Stimulated activated CD8-positive, alpha-beta memory T cell treated with anti-CD3 and anti-CD28 coated beads, Interleukin-2, amount 100 ng/mL, for 48 hours (primary cell): ENCODE data around the gene SPEF1.
A peak's percentile ranks its signal among the peaks of the same experiment; 100 is the strongest.

Experiments used
- DNase-seq, 2 donors: peaks; one replicate each; pipeline ENCODE4 v3.0.0-alpha.2; 2020; ENCODE audit warnings: low read depth in 2 of 2

Gene SPEF1

GRCh38 chr20:3787324-3788014 lies 6.2 kb upstream of the SPEF1 start:
- DNase-seq = no peak

DNA sequence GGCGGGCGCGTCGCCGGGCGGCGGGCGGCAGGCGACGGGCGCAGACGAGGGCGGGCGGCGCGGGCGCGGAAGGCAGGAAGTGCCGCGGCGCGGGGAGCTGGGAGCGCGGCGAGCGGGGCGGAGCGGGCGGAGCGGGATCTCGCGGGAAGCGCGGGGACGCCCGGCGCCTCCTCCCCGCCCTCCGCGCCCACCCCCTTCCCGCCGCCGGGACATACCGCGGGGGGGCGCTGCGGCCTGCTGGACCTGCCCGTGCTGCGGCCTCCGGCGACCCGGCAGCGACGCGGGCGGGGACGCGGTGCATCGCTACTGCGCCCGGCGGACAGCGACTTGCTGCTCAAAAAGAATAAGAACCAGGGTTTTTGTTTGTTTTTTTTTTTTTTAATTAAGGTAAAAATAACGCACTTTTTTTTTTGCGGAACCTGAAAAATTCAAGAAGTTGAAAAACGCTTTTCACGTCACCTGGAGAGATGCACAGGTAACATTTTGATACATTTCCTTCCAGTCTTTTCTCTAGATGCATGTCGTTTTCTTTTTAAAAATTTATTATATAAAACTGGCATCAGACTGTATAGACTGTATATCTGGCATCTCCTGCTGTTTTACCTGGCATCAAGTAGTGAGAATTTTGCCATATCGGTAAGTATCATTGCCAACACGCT lies 5.5 kb upstream of the SPEF1 start, which contains the start of gene CENPB:
Gene CENPB (minus strand): TSS at position 76 of the 659 bp plus-strand sequence. CDS start 257 bp downstream, outside the sequence.
- DNase-seq = peak; percentile 87 to 91

- no peak for DNase-seq
Observed at GRCh38 chr20:3786126-3786484, 4.9 kb upstream of the SPEF1 start.

- no peak for DNase-seq
Observed at GRCh38 chr20:3785240-3786125, 4.2 kb upstream of the SPEF1 start.

GRCh38 chr20:3784863-3785239 lies 3.6 kb upstream of the SPEF1 start:
- no peak for DNase-seq

DNA sequence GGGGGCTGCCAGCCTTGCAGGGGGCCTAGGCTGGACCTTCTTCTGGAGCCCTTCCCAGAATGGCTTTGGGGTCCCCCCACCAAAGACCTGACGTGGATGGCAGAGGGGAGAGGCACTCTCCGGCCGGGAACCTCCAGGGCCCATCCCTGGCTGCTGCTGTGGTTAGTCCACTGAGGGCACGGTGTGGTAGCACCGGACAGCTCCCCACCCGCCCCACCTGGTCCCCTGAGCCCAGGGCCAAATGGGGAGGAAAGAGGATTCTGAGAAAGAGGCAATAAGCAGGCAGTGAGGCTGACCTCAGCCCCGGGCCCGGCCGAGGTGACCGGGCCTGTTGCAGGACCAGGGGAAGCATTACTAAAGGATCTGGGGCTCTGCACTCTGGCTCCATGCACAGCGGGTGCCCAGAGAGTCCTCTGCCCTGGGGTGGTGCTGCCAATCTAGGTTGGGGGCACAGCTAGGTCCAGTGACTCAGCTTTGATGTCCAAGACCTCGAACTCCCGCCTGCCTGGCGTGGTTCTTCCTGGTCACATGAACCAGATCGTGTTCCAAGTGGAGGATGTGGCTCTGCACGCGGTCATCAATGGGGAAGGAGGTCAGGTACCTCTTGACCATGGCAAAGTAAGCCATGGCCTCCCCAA lies 3.1 kb upstream of the SPEF1 start:
- DNase-seq = no peak

GRCh38 chr20:3783511-3784195 lies 2.4 kb upstream of the SPEF1 start:
- DNase-seq = no peak

DNA sequence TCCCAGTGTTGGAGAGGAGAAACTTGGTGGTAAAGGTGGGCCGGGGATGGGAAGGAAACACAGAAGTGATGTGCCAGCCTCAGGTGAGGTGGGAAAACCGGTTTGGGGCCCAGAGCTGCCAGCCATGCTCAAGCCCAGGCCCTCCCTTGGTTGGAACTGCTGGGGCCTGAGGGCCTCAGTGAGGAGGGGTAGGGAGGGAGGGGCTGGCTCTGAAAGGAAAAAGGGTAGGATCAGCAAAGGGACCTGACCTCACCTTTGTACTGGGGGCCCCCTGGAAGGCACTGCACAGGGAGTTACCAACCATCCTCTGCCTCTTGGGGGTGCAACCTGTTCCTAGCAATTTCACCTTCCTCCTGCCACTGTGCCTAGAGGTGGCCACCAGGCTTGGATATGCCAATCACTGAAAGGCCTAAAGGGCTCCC lies 1.8 kb upstream of the SPEF1 start:
- no peak for DNase-seq

DNA sequence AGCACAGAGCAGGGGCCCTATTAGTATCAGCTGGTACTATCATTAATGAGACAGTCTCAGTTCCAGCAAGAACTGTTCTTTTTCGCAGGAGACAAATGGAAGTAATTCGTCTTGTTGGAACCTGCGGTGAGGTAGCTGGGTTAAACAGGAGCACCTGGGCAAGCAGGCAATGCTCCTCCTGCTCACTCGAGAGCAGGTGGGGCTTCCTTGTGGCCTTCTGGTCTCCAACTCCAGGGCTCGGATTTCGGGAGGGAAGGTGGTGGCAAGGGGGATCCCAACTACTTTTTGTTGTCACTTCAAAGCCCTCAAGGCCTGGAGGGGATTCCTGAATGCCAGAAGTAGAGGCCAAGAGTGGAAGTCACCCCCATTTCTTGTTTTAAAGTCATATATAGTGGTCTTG lies 1.3 kb upstream of the SPEF1 start:
- DNase-seq = no peak

GRCh38 chr20:3778976-3779375 lies 2.3 kb downstream of the SPEF1 start:
- DNase-seq = no peak

- DNase-seq = peak; percentile 27 to 40
Observed at GRCh38 chr20:3777716-3778629, 3.3 kb downstream of the SPEF1 start.

DNA sequence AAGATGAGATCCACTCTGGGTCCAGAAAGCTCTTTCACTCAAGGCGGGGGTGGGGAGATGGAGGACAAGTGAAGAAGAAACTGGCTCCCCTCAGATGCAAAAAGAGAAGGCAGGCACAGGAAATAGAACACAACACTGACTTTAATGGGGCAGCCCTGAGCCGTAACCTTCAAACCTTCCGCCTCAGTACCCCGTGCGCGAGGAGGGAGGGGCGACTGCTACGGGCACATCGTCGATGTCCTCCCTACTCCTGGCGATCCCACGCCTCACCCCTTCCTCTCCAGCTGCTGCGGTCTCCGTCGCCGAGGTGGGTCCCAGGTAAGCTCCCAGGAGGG lies 3.9 kb downstream of the SPEF1 start:
- DNase-seq = no peak

DNA sequence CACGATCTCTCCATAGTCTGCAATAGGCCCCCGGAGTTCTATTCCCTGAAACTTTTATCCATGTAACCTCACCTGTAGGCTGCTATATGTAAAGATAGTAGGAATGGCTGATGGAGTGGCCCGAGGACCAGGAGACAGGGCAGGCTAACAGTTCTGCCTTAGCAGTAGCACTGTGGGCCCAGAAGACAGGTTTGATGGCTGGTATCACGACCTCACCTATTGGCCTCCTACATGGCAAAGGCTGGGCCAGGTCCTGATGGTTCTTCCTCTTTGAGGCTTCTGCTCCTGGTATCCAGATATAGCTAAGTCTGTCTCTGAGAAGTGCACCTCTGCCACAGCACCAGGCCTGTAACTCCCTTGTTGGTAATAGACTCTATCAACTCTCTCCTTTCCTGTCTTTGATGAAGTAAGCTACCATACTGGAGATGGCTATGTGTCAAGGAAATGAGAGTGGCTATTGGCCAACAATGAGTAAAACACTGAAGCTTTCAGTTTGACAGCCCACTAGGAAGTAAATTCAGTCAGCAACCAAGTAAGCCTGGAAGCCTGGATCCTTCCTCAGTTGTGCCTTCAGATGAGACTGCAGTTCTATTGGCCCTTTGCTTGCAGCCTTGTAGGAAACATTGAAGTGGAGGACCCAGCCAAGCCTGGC lies 5.7 kb downstream of the SPEF1 start:
- no peak for DNase-seq

DNA sequence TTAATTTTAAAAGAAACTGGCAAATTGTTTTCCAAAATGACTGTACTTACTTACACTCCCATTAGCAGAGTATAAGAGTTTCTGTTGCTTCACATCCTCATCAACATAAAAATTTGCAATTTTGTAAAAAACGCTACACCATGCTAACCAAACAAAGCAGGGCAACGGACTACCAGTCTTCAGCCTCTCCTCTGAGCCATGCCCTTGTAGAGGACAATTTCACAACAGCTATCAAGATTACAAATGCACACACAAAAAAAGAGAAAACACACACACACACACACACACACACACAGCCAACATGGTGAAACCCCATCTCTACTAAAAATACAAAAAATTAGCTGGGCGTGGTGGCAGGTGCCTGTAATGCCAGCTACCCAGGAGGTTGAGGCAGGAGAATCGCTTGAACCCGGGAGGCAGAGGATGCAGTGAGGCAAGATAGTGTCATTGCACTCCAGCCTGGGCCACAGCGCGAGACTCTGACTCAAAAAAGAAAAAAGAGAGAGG lies 9.6 kb downstream of the SPEF1 start:
- no peak for DNase-seq

DNA sequence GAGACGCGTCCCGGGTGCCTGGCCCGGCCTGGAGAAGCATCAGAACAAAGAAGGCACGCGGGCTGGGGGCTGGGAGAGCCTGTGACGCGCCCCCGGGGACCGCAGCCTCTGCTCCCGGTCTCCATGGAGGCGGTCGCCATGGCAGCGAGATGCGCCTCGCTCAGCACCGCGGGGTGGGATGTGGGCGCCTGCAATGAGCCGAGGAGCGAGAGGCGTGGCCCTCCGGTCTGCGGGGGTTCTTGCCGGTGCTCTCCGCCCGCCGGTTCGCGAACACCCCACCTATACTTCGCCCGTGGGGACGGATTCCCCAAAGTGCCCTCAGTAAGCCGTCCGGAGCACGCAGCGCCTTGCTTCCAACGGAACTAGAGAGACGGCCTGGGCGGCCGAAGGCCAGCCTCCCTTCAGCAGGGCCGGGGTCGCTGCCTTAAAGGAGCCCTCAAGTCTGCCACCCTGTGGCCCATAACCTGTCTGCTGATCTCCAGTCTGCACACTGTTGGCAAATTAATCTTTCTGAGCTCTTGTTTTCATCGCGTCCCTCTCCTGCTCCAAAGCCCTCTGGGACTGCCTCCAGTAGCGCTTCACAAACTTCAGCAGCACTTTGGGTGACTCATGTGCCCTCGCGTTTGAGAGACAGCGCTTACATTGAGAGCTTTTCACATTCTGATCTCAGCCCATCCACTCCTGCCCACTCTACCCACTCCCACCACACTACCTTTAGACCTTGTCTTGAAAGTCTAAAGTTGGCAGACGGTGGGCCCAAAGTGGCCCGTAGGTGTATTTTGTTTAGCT lies 12.7 kb downstream of the SPEF1 start:
- DNase-seq = peak; percentile 66 to 71

DNA sequence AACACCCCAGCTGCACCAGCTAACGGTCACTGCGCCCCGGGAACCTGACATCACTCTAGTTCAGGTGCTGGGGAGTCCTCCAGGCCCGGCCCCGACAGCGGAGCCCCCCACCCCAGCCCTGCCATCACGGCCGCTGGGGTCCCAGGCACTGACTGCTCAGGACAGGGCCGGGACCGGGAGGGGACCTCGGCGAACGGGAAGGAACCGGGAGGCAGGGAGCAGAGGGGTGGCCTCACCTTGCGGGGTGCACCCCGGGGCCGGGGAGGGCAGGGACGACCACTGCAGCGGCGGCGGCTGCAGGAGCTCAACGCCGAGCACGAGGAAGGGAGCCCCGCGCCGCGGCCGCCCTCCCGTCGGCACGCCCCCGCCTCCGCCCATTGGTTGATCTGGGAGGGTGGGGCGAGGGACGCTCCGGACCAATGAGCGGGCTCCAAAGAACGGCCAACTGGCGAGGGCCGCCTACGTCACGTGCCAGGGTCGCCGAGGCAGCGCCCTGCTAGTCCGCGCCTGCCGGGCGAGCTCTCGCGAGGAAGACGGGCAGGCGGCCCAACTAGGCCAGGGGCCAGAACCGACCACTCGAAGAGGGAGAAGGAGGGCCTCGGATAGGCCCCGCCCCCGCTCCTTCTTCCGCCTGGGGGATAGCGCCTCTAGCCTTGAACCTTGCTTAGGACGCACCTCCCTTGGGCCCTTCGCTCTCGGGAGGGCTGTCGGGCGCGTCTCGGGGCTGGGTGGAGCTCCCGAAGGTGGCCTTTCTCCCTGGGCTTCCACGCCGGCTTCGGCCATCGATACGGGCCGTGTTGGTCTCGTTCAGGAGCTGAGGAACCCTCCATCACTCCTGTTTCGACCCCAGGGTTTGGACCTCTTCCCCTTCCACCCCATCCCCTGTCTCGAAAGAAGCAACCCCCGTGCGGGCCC lies 13.6 kb downstream of the SPEF1 start, which contains the start of gene ADISSP:
Gene ADISSP (minus strand): TSS at position 327 of the 915 bp plus-strand sequence. CDS start 7,653 bp downstream, outside the sequence.
- peak; percentile 94 to 98 for DNase-seq

DNA sequence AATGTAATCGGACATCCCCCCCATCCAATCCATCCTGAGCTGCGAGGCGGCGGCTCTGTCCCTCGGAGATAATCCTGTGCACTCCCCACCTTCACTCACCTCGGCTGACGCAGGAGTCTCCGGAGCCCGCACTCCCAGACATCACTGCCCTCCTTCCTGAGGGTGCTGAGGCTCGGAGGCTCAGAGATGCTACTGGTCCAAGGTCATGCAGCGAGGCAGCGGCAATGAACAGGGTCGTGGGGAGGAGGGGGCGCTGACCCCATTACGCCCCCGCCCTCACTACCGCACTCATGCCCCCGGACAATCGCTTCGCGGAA lies 14.2 kb downstream of the SPEF1 start:
- no peak for DNase-seq
